Hepatic stellate cell (primary cell): ENCODE results near the gene NEB.
"Not testable (repeated sequence)": the region's sequence is repeated elsewhere in the genome, so short reads cannot be mapped to it uniquely, and the experiment has no call there.

Experiments used
- DNase-seq: peaks from one replicate; pipeline ENCODE4 v3.0.0; 2011; ENCODE audit warnings: low spot score

The NEB gene

DNA sequence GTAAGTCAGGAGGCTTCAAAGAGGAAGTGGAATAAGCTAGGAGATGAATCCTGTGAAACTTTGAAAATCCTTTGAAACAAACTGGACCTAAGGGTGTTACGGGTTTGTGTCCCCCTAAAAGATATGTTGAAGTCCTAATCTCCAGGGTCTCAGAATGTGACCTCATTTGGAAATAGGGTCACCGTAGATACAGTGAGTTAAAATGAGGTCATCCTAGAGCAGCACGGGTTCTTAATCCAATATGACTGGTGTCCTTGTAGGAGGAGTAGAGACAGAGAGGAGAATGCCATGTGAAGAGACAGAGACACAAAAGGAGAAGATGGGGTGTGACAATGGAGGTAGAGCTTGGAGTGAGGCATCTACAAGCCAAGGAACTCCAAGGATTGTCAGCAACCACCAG, 26.9 kb upstream of the NEB start:
- DNase-seq: no peak

DNA sequence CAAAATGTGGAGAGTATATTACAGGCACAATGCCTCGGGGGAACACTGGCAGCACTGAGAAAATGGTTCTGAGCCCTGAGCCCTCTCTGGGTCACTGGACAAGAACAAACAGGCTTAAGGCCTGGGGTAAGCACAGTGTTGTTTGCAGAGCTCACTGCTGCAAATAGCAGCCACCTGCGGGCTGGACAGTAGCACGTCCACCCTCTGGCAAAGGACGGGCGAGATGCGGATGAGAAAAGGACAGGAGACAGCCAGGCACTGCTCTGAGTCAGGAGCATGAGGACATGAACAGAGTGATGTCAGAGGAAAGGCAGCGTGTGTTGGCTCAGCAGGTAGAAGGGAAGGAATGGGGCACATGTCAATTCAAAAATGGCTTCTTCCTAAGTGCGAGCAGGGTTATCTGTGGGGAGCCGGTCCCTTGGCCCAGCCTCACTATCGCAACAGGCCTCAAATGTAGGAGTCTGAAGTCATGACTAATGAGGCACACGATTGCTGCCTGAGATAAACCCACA, 25.9 kb upstream of the NEB start:
- no peak for DNase-seq

DNA sequence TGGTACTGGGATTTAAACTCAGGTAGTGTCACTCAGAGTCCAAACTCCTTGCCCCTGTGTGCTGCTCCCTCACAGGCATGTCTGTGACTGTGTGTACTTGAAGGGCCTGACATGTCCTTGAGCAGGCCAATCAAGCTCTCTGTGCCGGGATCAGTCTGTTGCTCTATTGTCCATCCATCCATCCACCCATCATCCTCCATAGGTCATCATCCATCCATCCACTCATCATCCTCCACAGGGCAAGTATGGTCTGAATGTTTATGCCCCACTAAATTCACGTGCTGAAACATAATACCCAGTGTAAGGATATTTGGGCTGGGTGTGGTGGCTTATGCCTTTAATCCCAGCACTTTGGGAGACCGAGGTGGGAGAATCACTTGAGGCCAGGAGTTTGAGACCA, 24.5 kb upstream of the NEB start:
- DNase-seq: no peak

DNA sequence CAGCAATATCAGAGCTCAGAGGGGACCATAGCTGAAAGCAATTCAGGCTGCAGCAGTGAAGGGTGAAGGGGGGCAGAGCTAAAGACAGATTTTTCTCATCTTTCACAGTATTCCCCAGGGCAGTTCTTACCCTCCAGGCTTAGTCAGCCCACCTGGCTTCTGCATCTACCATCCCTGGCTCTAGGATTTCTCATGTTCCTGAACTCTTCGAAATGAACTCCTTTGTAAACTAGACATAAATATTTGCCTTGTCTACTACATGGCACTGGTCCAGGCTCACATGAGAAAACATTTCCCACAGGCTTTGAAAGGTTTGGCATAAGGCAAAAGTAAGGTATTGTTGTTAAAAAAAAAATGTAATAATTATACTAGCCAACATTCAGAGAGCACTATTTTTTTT, 23.6 kb upstream of the NEB start:
- DNase-seq: no peak

DNA sequence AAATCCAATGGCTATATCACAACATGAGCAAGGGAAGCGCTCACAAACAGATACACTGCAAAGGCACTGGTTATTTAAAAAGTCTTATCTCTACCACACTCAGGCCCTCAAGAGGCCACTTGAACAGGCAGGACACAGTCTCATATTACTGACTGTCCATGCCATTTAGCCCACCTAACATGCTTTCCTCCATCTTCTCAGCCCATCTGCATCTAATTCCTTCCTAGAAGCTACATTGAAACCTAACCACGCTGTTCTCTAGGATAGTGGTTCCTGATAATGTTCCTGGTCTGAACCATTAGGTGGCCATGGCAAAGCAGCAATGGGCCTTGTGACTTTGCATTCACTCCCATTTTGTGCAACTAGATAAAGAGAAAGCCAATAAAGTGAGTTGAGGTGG, 22.5 kb upstream of the NEB start:
- no peak for DNase-seq

DNA sequence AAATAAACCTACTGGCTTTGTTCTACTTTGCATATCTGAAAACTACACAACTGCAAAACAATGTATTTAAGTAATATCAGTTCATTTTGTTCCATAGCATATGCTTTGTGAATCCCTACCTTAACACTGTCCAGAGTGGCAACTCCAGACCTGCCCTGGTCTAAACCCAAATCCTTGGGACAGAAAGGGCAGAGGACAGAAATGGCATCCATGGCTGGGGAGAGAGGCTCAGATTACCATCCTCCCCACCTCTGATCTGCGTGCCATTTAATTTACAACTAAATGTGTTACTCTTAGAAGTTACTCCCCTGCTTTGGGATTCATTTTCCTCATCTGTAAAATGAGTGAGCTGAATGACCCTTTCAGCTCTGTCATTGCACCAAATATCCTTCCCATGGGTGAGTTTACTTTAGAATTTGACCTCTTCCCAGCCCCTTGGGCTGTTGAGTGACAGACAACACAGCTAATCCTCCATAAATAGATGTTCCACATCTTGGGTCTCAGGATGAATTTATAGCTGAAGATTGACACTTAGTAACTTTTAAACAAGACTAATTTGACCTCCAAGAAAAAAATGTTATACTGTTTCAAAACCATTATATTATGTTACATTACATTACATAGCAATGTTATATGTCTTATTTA, 20.1 kb upstream of the NEB start:
- no peak for DNase-seq

DNA sequence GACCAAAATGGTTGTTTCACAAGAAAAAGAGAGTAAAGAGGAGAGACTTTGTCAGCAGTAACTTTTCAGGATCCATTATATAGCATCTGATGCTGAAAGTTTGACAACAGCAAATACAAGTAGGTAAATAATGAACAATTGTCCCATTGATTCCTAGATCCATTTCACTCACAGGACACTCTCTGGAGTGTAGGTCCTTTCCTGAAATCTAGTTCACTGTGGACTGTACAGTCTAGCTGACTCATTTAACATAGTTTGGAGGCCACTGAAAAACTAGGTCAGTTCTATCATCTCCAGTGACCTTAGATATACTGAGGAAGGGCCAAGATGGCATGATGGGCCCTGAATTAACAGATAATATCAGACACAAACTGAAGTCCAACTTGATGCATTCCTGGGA, 19.3 kb upstream of the NEB start:
- DNase-seq: no peak

DNA sequence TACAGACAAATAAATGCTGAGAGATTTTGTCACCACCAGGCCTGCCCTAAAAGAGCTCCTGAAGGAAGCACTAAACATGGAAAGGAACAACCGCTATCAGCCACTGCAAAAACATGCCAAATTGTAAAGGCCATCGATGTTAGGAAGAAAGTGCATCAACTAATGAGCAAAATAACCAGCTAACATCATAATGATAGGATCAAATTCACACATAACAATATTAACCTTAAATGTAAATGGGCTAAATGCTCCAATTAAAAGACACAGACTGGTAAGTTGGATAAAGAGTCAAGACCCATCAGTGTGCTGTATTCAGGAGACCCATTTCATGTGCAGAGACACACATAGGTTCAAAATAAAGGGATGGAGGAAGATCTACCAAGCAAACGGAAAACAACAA, 11.0 kb upstream of the NEB start:
- DNase-seq: not testable (repeated sequence)

DNA sequence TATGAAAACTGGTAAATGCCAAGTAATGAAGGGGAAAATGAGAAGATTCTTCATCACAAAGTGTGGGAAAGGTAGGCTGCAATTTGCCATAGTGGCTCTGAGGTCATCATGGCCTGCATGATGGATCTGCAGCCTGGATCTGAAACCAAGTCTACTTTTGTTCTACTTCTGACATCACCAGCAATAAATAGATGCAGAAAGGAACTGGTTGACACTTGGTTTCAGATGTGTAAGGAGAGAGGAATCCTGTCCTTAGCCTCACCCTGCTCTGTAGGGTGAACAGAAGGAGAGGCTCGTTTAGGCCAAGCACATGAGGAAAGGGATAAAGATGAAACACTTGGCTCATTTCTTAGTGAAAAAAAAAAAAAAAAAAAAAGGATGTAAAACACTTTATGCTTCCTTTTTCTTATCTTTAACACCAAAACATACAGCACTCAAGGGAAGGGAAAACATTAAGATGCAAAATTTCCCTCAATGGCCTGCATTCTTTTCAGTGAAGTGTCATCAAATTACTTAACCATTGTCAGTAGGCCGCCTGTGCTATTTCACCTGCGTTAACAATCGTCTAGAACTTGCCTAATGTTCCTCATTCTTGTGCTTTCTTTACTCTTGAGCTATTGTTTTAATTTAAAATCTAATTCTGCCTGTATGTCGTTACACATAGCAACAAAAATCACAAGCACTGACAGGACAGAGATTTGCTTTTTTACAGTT, 3.9 kb downstream of the NEB start:
- DNase-seq: no peak

DNA sequence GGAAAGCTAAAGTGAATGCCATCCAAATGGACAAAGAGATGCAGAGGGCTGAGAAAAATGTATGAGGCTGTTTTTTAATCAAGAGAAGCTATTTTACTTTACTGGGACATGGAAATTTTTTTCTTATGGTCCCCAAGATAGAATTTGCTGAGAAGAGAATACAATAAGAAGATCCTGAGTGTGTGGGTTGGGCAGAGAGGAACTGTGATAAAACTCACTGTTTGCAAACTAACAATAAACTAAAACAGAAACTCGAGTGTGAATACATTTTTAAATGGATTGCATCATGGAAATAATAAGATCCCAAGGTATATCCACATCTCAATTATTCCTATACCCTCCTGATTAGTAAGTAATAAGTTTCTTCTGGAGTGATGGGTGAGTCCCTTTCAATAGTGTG, 4.4 kb downstream of the NEB start:
- no peak for DNase-seq

DNA sequence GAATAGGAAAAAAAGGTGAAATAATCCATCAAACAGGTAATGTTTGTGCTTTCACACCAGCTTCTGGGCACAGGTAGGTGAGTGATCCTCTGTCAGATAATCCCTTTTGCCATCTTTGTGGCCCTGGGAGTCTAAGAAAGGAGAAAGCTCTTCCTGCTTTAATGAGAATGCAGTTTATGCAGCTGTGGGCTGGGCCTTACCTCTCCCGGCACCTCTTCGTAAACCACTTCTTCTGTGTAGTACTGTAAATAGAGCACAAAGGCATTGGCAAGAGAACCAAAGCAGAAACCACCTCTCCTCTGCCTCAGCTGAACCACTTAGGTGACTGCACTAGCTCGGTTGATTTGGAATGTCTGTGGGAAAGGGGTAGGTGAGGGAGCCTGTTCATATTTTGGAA, 4.9 kb downstream of the NEB start:
- DNase-seq: no peak

DNA sequence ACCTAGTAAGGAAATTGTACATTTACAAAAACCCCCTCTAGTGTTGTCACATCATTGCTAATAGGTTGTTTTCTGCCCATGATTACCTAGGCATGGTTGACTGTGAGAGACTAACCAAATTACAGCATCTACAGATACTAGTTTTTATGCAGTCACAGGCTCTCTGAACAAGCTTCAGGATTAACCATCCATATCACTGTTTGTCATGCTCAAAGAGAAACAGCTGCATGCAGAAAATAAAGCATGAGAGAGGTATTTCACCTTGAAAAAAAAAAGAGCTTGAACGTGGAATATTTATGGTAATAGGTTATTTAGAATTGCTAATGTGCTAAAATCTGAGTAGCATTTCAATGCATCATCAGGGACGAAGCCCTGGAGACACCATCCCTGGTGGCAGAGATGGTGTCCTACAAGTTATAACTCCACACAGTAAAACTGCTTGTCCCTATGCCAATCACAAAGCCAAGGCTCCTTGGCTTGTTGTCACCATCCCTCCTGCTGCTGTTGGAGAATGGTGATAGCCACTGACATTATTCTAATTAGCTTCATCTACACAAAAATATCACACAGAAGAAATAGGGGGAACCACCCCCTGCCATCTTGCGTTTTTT, 5.4 kb downstream of the NEB start:
- DNase-seq: no peak

DNA sequence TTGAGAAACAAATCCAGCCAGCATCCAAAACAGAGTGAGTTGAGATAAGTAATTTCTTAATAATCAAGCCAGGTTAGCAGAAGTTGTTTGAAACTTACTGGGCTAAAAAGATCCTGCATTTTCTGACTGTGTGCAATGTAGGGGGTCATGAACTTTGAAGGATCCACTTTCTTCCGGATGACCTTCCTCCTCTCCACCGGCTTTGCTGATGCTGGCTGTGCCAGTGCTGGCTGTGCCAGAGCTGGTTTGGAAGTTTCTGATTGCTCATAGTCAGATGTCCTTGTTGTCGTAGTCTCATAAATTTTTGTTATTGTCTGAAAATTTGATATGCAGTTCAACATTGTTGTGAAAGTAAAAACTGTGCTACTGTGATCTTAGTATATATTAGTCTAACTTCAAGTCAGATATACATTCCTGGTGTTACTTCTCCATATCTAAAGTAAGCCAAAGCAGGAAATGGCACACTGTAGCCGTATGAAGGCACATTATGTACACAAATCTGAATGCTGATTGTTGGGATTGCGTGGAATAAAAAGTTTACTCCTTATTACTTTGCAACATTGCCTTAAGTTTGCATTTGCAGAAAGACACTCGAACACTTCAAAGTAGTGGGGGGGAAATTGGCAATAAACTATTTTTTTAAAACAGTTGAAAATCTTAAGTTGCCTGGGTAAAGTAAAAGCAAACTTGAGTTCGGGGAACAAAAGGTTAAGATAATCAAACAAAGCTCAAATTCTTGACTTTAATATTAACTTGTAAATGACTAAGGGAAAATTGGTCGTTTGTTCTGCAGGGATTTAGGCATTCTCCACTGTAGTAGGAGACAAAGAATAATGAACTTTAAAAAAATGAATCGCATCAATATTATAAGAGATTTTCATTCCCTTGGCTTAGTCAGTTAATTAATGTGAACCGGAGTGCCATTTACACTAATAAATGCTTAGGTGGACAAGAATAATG, 6.4 kb downstream of the NEB start:
- DNase-seq: no peak

DNA sequence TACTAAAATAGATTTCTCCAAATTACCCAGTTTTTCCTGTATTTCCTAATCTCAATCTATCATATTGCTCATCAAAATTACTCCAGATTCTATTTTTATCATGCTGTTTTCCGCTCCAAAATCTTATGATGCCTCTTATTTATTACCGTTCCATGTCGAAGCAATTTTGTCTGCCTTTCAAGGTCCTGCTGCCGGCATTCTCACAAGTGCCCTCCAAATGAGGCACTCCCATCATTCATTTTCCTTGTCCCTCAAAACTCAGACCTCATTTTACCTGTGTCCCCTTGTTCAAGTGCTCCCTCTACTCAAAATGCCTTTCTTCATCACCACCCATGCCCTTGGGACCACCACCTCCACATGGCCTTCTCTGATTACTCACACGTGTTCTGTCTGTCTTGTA, 13.1 kb downstream of the NEB start:
- no peak for DNase-seq

DNA sequence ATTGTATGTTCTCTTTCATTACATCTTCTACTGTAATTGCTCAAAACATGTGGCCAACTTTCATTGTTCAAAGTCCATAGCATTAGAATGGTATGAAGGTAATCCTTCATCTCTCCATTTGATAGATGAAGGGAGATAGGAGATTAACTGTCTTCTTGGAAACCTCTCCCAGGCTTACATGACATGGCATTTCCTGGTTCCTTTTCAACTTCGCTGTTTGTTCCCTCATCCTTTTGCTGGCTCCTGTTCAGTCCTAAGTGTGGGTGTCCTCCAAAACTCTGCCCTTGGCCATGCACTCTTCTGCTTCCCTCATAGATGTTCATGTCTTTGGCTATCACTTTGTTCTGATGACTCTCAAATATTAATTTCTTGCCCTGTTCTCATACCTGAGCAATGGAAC, 13.8 kb downstream of the NEB start:
- DNase-seq: no peak

DNA sequence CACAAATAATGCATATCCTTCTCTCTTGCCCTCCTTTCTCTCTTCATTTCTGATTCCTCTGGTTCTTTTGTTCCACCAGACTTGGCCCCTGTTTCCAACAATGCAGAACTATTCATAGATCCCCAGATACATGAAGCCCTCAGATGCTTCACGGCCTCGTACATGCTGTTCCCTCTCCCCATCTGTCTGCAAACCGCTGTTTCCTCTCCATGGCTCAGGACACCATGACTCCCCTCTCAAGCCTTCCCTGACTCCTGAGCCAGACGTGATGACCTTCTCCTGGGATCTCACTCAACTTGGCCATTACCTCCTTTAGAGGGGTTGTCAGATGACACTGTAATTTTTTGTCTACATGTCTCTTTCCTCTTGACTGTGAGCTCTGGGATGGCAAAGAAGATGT, 15.5 kb downstream of the NEB start:
- DNase-seq: no peak

DNA sequence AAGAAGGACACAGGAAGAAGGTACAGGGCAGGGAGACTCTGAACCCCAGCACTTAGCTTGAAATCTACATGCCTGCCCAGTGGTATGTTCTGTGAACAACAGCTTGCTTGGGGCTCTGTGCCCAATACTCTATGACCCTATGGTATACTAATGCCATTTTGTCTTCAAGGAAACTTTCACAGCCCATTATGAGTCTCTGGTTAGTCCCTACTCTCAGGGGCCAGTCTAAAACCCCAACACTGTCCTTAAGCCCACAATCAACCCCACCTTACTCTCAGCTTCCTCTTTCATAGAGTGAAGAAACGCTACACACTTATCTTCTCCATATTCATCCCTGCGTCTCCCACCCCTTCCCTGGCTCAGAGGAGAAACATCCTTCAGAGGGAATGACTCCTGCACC, 16.0 kb downstream of the NEB start:
- no peak for DNase-seq

DNA sequence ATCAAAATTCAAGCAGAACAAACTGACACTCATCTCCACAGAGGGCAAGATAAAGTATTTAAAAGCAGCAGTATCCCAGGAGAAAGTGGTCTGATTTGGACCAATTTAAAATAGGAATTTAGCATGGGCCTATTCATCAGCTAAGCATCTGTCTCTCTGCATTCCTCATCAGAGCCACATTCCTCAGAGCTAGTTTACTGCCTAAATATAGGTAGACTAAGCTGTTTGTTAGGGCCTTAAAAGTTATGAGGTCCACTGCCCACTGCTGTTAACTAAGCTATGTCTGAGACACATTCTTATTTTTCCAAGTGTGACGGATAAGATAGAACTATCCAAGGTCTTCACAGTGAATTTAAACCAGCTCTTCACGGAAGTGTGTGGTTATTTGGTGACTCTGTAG, 17.6 kb downstream of the NEB start:
- no peak for DNase-seq

DNA sequence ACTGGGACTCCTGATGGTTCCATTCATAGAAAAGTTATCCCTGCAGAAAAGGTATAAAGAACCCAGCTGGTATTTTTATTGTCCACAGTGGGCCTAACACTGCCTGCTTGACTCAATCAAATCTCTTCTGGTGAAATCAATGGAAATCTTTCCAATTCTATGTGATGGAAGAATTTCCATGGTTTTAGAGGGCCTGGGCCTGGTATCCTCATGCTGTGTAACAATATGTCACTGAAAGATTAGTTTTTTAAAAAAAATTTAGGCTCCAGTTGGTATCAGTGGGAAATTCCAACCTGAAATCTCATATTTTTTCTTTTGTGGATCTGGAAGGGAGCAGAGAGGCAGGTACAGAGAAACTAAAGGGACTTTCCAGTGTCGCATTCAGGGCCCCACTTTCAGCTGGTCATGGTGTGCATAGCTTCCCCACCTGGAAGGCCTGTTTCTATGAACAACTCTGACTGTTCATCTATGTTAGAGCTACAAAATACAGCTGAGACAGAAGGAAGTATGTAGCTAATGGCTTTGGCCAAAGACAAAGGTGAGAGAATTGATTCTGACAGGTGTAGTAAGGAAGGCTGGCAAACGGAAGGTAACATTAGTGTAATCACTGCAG, 20.9 kb downstream of the NEB start:
- no peak for DNase-seq

DNA sequence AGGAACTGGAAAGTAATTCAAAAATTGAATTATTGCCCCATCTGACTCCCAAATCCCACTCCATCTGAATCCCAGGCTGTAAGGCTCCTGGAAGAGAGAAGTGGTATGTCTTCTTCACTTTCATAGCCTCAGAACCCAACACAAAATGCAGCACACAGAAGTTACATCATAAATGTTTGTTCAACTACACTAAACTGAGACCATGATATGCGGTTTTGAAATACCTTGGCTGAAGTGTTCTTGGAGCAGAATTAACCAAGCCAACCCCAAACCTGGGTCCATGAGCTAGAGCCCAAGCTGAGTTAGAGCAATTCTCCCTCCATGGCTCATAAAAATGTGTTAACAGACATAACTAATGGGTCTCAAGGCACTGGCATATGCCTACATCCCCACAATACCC, 23.3 kb downstream of the NEB start:
- no peak for DNase-seq

DNA sequence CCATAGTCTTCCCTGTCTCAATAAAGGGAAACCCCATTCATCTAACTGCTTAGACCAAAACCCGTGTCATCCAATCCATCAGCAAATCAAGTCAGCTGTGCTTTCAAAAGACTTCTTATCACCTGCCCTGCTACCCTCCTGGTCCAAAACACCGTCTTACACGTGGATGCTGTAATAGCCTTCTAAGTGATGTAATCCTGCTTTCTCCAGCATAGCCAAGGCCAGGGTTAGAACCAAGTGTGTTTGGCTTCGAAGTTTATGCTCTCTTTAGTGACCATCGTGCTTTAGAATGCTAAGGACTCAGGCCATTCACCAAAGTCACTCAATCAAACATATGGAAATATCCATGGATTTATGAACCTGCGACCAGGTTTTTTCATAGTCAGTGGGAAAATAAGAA, 25.5 kb downstream of the NEB start:
- DNase-seq: no peak

DNA sequence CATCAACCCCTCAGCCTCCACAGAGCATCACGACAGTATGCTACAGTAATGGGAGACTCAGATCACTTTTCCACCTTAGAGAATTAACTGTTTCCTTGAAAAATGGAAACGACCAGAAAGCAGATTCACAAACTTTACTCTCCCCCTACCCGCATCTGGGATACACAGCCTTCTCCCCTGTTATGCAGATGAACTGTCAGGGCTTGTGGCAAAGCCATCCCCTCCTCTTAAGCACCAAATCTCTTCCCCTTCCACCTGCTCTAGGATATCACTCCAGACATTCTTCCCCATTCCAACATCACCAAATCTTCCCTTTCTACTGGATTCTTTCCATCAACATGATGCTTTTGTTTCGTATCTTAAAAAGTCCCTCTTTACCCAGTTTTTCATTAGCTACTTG, 26.4 kb downstream of the NEB start:
- no peak for DNase-seq
